Liver (tissue), 9 donors: ENCODE measurements around the gene CALM3. TPM values are rescaled to one million over a fixed set of nuclear protein-coding genes. Genes with fewer than 3 reads are reported as not detected.
A peak's percentile ranks its signal among the peaks of the same experiment; 100 is the strongest.

ENCODE experiments used
- DNase-seq: peaks from one replicate; pipeline ENCODE4 v3.0.0-alpha.2; 2017; ENCODE audit warnings: low spot score
- H3K27ac ChIP-seq, 2 donors: one replicate each; pipeline ENCODE4 v1.7.0; 2013; ENCODE audit warnings: inconsistent platforms in 2 of 2, low read length in 2 of 2, control low read depth in 1 of 2, low read depth in 1 of 2, mild to moderate bottlenecking in 1 of 2
- H3K27me3 ChIP-seq, 4 donors: one replicate each; pipeline versions ENCODE4 v1.6.1 to v1.7.0; 2013; ENCODE audit warnings: low read length in 3 of 4, inconsistent platforms in 1 of 4, mild to moderate bottlenecking in 1 of 4, moderate library complexity in 1 of 4; ENCODE audit not compliant: control insufficient read depth in 4 of 4, insufficient read depth in 4 of 4
- H3K36me3 ChIP-seq, 4 donors: one replicate each; pipeline versions ENCODE4 v1.6.1 to v1.7.0; 2013; ENCODE audit warnings: low read length in 3 of 4, mild to moderate bottlenecking in 3 of 4, low read depth in 1 of 4, moderate library complexity in 1 of 4; ENCODE audit not compliant: control insufficient read depth in 4 of 4, insufficient read depth in 3 of 4
- H3K4me1 ChIP-seq, 4 donors: one replicate each; pipeline versions ENCODE4 v1.6.1 to v1.7.0; 2013; ENCODE audit warnings: low read length in 3 of 4, mild to moderate bottlenecking in 3 of 4, moderate library complexity in 1 of 4; ENCODE audit not compliant: control insufficient read depth in 4 of 4, insufficient read depth in 4 of 4
- H3K4me3 ChIP-seq, 3 donors: one replicate each; pipeline versions ENCODE4 v1.6.1 to v1.7.0; 2013; ENCODE audit warnings: low read length in 3 of 3, control low read depth in 1 of 3, low read depth in 1 of 3, mild to moderate bottlenecking in 1 of 3
- H3K9ac ChIP-seq, 2 donors: one replicate each; pipeline ENCODE4 v1.7.0; 2013; ENCODE audit warnings: low read length in 2 of 2, mild to moderate bottlenecking in 2 of 2, moderate library complexity in 2 of 2, control low read depth in 1 of 2, low read depth in 1 of 2
- H3K9me3 ChIP-seq, 4 donors: one replicate each; pipeline versions ENCODE4 v1.6.1 to v1.7.0; 2013; ENCODE audit warnings: low read length in 3 of 4; ENCODE audit not compliant: control insufficient read depth in 4 of 4
- CTCF ChIP-seq: fragments of 150-350 bp; IDR thresholded peaks from 2 replicates; pipeline ENCODE4 v1.5.1; 2017; ENCODE audit warnings: improper control_type of control experiment, low read depth, low read length; ENCODE audit not compliant: missing input control
- EGR1 ChIP-seq, 2 donors: IDR thresholded peaks; 2 replicates each; pipeline ENCODE4 v1.6.1; 2016 to 2018; ENCODE audit warnings: antibody characterized with exemption in 2 of 2, low read depth in 2 of 2
- FOXA2 ChIP-seq: IDR thresholded peaks from 2 replicates; pipeline ENCODE4 v1.6.1; 2016; ENCODE audit warnings: antibody characterized with exemption
- GABPA ChIP-seq, 2 donors: IDR thresholded peaks in 1 of 2; conservative IDR thresholded peaks in 1 of 2; 2 replicates each; pipeline ENCODE4 v1.6.1; 2016; ENCODE audit warnings: antibody characterized with exemption in 2 of 2, mild to moderate bottlenecking in 1 of 2, moderate library complexity in 1 of 2
- HNF4A ChIP-seq, 2 donors: conservative IDR thresholded peaks; 2 replicates each; pipeline ENCODE4 v1.6.1; 2016; ENCODE audit warnings: antibody characterized with exemption in 2 of 2, mild to moderate bottlenecking in 2 of 2
- HNF4G ChIP-seq: IDR thresholded peaks from 2 replicates; pipeline ENCODE4 v1.6.1; 2016; ENCODE audit warnings: antibody characterized with exemption
- NR2F2 ChIP-seq: IDR thresholded peaks from 2 replicates; pipeline ENCODE4 v1.6.1; 2016; ENCODE audit warnings: antibody characterized with exemption
- RAD21 ChIP-seq, 2 donors: IDR thresholded peaks; 2 replicates each; pipeline ENCODE4 v1.6.1; 2016; ENCODE audit warnings: antibody characterized with exemption in 2 of 2, mild to moderate bottlenecking in 2 of 2
- RXRA ChIP-seq, 2 donors: IDR thresholded peaks; 2 replicates each; pipeline ENCODE4 v1.6.1; 2017 to 2018; ENCODE audit warnings: antibody characterized with exemption in 2 of 2, mild to moderate bottlenecking in 1 of 2
- SP1 ChIP-seq: IDR thresholded peaks from 2 replicates; pipeline ENCODE4 v1.6.1; 2018; ENCODE audit warnings: antibody characterized with exemption, mild to moderate bottlenecking
- TAF1 ChIP-seq: conservative IDR thresholded peaks from 2 replicates; pipeline ENCODE4 v1.6.1; 2016; ENCODE audit warnings: antibody characterized with exemption, mild to moderate bottlenecking
- YY1 ChIP-seq: IDR thresholded peaks from 2 replicates; pipeline ENCODE4 v1.6.1; 2016; ENCODE audit warnings: antibody characterized with exemption, mild to moderate bottlenecking
- WGBS: extraction: QIAGEN DNeasy Blood & Tissue Kit; methylation state at CpG from one replicate; pipeline ENCODE4 v1.1.7; 2013; 5-methylcytosine and 5-hydroxymethylcytosine counted together
- polyA plus RNA-seq, 2 donors: library from polyadenylated mRNA; stranded (reverse) in 1 of 2; unstranded in 1 of 2; fragments of 200-250 nt in 1 of 2; fragments of >200 nt in 1 of 2; fragmentation: Nextera tagmentation in 1 of 2; extraction: Ambion mirVana in 1 of 2; gene quantifications; one replicate each; pipeline versions ENCODE4 v1.2.1 to v1.2.3, GENCODE V29; 2013 to 2015
- total RNA-seq, 2 donors: library from RNA; depleted of rRNA; stranded (reverse); fragments of >200 nt; gene quantifications; one replicate each; pipeline ENCODE4 v1.2.3, GENCODE V29; 2014
- TF ChIP-seq, protein P1 (sequence below): IDR thresholded peaks from 2 replicates; pipeline ENCODE4 v1.6.1; 2016; ENCODE audit warnings: antibody characterized with exemption
- TF ChIP-seq, protein P2 (sequence below): IDR thresholded peaks from 2 replicates; pipeline ENCODE4 v1.6.1; 2016; ENCODE audit warnings: antibody characterized with exemption, mild to moderate bottlenecking
- TF ChIP-seq, protein P3 (sequence below): IDR thresholded peaks from 2 replicates; pipeline ENCODE4 v1.6.1; 2016; ENCODE audit warnings: antibody characterized with exemption
- donor health status: healthy.
- donor health status: healthy.
- donor health status: healthy.
- donor health status: healthy.
- donor health status: healthy.

CALM3 gene
- total and polyA plus RNA-seq, 4 donors, result 51.4 to 112 (median 81.7) TPM

- no peak overlapping the region for H3K27ac ChIP-seq
- no peak overlapping the region for H3K4me3 ChIP-seq
- TF ChIP-seq, protein P1, sequence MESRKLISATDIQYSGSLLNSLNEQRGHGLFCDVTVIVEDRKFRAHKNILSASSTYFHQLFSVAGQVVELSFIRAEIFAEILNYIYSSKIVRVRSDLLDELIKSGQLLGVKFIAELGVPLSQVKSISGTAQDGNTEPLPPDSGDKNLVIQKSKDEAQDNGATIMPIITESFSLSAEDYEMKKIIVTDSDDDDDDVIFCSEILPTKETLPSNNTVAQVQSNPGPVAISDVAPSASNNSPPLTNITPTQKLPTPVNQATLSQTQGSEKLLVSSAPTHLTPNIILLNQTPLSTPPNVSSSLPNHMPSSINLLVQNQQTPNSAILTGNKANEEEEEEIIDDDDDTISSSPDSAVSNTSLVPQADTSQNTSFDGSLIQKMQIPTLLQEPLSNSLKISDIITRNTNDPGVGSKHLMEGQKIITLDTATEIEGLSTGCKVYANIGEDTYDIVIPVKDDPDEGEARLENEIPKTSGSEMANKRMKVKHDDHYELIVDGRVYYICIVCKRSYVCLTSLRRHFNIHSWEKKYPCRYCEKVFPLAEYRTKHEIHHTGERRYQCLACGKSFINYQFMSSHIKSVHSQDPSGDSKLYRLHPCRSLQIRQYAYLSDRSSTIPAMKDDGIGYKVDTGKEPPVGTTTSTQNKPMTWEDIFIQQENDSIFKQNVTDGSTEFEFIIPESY, result no peak
- TF ChIP-seq HNF4A (conservative IDR thresholded peaks at IDR 0.05) (no peak), EGR1 (IDR thresholded peaks at IDR 0.05; ENCODE audit: low read depth in 2 of 2) (no peak), NR2F2 (no peak), GABPA (IDR thresholded peaks at IDR 0.05 in 1 of 2, conservative IDR thresholded peaks at IDR 0.05 in 1 of 2) (no peak), RXRA (IDR thresholded peaks at IDR 0.05) (no peak), FOXA2 (no peak), HNF4G (no peak), TAF1 (no peak), YY1 (no peak)
- TF ChIP-seq, protein P2, sequence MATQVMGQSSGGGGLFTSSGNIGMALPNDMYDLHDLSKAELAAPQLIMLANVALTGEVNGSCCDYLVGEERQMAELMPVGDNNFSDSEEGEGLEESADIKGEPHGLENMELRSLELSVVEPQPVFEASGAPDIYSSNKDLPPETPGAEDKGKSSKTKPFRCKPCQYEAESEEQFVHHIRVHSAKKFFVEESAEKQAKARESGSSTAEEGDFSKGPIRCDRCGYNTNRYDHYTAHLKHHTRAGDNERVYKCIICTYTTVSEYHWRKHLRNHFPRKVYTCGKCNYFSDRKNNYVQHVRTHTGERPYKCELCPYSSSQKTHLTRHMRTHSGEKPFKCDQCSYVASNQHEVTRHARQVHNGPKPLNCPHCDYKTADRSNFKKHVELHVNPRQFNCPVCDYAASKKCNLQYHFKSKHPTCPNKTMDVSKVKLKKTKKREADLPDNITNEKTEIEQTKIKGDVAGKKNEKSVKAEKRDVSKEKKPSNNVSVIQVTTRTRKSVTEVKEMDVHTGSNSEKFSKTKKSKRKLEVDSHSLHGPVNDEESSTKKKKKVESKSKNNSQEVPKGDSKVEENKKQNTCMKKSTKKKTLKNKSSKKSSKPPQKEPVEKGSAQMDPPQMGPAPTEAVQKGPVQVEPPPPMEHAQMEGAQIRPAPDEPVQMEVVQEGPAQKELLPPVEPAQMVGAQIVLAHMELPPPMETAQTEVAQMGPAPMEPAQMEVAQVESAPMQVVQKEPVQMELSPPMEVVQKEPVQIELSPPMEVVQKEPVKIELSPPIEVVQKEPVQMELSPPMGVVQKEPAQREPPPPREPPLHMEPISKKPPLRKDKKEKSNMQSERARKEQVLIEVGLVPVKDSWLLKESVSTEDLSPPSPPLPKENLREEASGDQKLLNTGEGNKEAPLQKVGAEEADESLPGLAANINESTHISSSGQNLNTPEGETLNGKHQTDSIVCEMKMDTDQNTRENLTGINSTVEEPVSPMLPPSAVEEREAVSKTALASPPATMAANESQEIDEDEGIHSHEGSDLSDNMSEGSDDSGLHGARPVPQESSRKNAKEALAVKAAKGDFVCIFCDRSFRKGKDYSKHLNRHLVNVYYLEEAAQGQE, result no peak
- TF ChIP-seq, protein P3, sequence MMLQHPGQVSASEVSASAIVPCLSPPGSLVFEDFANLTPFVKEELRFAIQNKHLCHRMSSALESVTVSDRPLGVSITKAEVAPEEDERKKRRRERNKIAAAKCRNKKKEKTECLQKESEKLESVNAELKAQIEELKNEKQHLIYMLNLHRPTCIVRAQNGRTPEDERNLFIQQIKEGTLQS, result no peak
- no peaks in the 10 kb centered on the region for H3K36me3 ChIP-seq
- no peaks in the 10 kb centered on the region for H3K9me3 ChIP-seq
- no peak overlapping the region for H3K9ac ChIP-seq
- WGBS, result 89% methylated on average over 3 of the region's 3 CpGs
- DNase-seq, result no peak
- no peaks in the 10 kb centered on the region for H3K27me3 ChIP-seq
- H3K4me1 ChIP-seq, result peaks cover 0 to 8% (median 3%) of the 10 kb centered on the region in 4 donors
These were observed 19.1 kb downstream of the CALM3 start for GRCh38 chr19:46620267-46620666.

DNA sequence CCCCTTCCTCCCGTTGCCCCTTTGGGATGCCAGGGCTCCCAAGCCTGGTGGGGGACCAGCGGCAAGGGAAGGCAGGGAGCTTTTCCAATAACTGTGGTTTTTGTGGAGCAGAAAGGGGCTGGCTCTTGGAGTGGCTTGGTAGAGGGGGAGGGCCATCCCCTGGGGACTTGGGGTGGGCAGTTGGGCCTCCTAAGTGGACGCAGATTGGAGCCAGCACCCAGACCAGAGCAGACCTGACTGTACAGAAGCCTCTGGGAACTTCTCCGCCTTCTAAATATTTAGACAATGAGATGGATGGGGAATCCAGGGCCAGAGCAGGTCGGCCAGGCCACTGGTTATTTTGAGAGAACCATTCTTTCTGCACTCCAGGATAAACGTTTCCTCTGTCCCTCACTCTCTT lies 19.6 kb downstream of the CALM3 start:
- WGBS, result 66% methylated on average over 6 of the region's 6 CpGs
- no peaks in the 10 kb centered on the region for H3K27me3 ChIP-seq
- DNase-seq, result no peak
- H3K4me1 ChIP-seq, result peaks cover 0 to 8% (median 3%) of the 10 kb centered on the region in 4 donors
- no peaks in the 10 kb centered on the region for H3K9me3 ChIP-seq
- no peaks in the 10 kb centered on the region for H3K36me3 ChIP-seq
- H3K9ac ChIP-seq, result no peak overlapping the region
- peak overlapping the region in 1 of 2 donors; percentile 35 for H3K27ac ChIP-seq
- TF ChIP-seq CTCF (no peak), RAD21 (IDR thresholded peaks at IDR 0.05) (no peak), FOXA2 (no peak), SP1 (no peak)
- TF ChIP-seq, protein P2, result no peak
- no peak overlapping the region for H3K4me3 ChIP-seq
